C4-2B (cell line): ENCODE results near the gene C2CD3.

Experiments used
- ZFX ChIP-seq: fragments of 450-650 bp; IDR thresholded peaks from 2 replicates; pipeline ENCODE4 v1.6.1; 2017
- TF ChIP-seq, protein P1 (sequence below): fragments of 450-650 bp; conservative IDR thresholded peaks from 2 replicates; pipeline ENCODE4 v1.5.1; 2017; ENCODE audit warnings: mild to moderate bottlenecking

DNA sequence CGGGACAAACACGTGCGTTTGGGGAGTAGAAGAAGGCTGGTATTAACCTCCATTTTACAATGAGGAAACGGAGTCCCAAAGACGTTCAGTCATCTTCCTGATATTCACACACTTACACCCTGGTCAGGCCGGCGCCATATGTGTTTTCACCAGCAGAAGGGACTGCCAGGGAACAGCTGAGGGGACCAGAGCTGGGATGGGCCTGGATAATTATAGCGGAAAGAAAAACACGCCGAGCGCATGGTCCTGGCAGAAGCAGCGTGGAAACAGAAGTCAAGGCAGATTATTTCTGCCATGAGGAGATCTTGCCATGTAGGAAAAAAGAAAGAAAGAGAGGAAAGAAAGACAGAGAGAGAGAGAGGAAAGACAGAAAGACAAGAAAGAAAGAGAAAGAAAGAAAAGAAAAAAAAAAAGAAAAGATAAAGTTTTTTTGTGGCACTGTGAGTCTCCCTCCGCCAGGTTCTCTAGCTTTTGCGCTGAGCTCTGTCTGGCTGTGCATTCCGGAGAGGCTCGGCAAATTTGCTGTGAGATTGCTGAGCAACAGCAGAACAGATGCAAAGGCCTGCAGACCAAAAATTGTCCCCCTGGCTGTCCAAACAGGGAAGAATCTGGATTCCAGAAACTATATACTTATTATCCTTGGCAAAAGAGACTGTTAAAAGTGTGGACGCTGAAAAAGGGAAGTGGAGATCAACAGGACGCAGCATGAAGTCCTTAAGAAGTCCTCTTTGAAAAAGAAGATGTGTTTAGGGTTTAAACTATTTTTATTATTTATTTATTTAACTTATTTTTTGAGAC lies 186.9 kb downstream of the C2CD3 start:
- TF ChIP-seq, protein P1, sequence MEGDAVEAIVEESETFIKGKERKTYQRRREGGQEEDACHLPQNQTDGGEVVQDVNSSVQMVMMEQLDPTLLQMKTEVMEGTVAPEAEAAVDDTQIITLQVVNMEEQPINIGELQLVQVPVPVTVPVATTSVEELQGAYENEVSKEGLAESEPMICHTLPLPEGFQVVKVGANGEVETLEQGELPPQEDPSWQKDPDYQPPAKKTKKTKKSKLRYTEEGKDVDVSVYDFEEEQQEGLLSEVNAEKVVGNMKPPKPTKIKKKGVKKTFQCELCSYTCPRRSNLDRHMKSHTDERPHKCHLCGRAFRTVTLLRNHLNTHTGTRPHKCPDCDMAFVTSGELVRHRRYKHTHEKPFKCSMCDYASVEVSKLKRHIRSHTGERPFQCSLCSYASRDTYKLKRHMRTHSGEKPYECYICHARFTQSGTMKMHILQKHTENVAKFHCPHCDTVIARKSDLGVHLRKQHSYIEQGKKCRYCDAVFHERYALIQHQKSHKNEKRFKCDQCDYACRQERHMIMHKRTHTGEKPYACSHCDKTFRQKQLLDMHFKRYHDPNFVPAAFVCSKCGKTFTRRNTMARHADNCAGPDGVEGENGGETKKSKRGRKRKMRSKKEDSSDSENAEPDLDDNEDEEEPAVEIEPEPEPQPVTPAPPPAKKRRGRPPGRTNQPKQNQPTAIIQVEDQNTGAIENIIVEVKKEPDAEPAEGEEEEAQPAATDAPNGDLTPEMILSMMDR, result no peak
- no peak for TF ChIP-seq ZFX
